HG02588 (cell line): Measurements from ENCODE around the gene STXBP2.

Source experiments
- ATAC-seq: cut with Tn5 transposase; IDR thresholded peaks from one replicate; pipeline ENCODE4 v1.9.1; 2021; ENCODE audit warnings: mild to moderate bottlenecking, moderate library complexity; ENCODE audit not compliant: unreplicated experiment

Gene STXBP2

DNA sequence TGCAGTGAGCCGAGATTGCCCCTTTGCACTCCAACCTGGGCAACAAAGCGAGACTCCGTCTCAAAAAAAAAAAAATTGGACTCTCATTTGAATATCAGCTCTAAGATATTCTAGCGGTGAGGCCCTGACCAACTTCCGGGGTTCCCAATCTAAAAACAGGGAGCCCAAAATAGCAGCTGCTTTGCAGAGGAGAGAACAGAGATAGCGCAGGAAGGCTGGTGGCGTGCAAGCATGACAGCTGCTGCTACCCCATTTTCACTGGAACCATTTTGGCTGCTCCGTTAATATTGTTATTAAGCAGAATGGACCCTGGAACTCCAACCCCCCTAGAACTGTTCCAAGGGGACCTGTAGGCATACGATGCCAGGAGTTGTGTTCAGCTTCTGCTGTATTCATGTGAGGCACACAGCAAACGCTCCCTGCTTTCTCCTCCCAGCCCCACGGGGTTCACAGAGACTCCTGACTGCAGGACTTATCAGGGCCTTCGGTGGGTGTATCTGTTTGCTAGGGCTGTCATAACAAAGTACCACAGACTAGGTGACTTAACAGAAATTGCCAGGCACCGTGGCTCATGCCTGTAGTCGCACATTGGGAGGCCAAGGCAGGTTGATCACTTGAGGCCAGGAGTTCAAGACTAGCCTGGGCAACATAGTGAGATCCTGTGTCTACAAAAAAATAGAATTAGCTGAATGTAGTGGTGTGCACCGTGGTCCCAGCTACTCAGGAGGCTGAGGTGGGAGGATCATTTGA is 11.5 kb downstream of the STXBP2 start:
- no peak for ATAC-seq

DNA sequence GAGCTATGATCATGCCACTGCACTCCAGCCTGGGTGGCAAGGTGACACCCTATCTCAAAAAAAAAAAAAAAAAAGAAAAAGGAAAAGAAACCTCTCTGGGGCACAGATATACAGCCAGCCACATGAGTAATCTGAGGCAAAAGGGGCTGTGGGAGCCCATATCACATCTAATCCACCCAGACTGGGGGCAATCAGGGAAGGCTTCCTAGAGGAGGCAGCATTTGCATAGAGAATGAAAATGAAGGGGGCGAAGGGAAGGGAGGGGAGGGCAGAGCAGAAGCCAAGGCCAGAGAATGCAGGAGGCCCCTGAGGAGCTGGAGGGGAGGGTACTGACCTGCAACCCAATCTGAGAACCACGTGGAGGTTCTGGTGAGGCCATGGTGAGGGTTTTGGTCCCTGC is 13.2 kb downstream of the STXBP2 start:
- no peak for ATAC-seq

DNA sequence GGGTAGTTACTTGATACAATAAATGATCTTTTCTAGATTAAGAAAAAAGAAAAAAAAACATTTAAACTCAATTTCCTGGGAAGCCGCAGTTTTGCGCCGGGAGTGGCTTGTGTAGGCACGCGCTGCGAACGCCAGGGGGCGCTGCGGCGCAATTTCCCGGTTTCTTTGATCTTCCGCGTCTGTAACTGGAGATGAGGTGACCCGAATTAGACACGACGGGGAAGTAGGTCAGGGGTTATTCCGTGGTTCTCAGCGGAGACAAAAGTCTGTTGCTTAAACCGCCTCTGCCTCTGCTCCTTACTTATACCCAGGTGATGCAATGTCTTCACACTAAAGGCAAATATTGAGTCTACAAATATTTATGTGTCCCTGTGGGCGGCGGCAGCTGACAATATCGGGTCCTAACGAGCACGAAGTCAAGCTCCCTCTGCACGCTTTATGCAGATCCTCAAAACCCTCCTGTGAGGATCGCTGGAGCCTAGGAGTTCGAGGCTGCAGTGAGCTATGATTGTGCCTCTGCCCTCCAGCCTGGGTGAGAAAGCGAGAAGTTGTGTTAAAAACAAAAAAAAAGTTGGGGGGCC is 15.2 kb downstream of the STXBP2 start:
- no peak for ATAC-seq

GRCh38 chr19:7654401-7654800 is 17.5 kb downstream of the STXBP2 start:
- no peak for ATAC-seq

GRCh38 chr19:7655581-7655980 is 18.7 kb downstream of the STXBP2 start:
- no peak for ATAC-seq

- no peak for ATAC-seq
Measured at GRCh38 chr19:7657131-7657751, 20.3 kb downstream of the STXBP2 start.

GRCh38 chr19:7658219-7658686 is 21.3 kb downstream of the STXBP2 start:
- no peak for ATAC-seq

DNA sequence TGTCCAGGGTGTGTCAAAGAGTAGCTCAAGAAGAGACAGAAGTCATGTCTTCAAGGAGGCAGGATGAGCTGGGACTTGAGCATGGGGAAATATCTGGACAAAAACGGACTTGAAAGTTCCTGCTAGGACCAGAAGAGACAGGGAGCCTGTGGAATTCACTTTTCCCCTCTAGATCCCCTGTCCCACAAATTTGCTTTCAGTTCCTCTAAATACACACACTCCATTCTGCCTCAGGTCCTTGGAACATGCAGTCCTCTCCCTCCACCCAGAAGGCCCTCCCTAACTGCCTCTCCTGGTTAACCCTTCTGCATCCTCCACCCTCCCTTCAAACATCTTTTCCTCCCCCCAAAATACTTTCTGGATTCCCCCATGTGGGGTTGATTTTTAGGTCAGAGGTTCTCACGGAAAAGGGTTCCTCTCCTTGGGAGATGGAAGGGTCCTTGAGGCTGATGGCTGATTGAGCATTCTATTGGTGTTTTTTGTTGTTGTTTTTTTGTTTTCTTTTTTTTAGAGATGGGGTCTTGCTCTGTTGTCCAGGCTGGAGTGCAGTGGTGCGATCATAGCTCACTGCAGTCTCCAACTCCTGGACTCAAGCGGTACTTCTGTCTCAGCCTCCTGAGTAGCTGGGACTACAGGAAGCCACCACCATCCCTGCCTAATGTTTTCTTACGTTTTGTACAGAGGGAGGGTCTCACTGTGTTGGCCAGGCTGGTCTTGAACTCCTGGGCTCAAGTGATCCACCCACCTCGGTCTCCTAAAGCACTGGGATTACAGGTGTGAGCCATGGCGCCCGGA is 25.0 kb downstream of the STXBP2 start:
- ATAC-seq: no peak

DNA sequence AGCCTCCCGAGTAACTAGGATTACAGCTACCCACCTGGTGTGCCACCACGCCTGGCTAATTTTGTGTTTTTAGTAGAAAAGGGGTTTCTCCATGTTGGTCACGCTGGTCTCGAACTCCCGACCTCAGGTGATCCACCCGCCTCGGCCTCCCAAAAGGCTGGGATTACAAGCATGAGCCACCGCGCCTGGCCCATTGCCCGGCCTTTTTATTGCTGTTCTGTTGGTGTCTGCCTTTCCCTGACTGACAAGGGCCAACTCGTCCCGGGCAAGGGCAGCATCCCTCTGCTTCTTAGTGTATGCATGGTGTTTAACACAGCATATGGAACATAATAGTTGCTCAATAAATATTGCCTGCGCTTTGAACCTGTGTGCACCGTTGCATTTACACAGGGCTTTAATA is 25.7 kb downstream of the STXBP2 start:
- ATAC-seq: no peak

DNA sequence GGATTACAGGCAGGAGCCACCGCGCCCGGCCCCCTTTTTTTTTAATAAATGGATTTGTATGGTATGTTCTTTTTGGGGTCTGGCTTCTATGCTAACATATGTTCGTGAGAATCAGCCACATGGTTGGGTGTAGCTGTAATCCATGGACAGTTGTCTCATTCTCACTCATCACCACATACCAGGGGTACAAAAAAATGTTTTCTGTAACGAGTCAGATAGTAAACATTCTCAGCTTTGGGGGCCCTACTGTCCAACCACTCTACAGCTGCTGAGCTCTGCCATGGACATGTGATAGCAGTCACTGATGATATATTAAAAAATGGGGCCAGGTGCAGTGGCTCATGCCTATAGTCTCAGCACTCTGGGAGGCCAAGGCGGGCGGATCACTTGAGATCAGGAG is 26.8 kb downstream of the STXBP2 start:
- no peak for ATAC-seq

- ATAC-seq: no peak
Measured at GRCh38 chr19:7665076-7665475, 28.2 kb downstream of the STXBP2 start.

DNA sequence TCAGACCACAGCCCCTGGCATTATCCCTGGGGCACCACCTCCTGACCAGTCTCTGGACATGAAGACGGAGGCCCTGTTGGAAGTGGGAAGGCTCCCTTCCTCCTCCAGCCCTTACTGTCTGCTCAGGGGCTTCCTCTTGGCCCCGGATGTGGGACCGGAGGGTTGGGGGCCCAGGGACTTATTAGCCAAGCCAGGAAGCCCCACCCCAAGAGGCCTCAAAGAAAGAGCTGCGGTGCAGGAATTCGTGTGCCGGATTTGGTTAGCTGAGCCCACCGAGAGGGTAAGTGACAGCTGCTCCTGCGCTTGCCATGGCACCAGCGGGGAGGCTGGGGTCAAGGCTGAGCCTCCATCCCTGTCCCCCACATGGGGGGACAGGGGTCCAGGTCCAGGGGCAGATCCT is 31.9 kb downstream of the STXBP2 start, which contains the start of gene RETN:
RETN (plus strand) TSS at position 208 of the 400 bp plus-strand sequence. CDS start 278 bp downstream, outside the sequence.
- ATAC-seq: no peak

- no peak for ATAC-seq
Measured at GRCh38 chr19:7669641-7670040, 32.7 kb downstream of the STXBP2 start.

- ATAC-seq: no peak
Measured at GRCh38 chr19:7670150-7670783, 33.4 kb downstream of the STXBP2 start.

DNA sequence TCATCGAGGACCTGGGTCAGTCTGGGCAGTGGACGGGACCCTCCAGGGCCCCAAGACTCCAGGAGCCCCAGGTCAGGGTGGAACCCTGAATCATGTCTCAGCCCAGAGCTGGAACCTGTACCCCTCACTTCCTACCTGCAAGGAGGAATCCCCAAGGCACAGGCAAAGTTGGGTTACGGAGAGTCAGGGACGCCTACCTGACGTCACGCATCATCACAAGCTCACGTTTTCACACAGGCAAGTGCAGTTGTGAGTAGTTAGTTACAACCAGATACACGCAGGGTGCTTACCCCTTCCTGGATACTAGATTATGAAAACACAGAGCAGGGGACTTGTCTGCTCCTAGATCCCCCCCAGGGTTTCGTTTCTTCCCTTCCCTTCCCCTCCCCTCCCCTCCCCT is 33.9 kb downstream of the STXBP2 start:
- ATAC-seq: no peak

- ATAC-seq: no peak
Measured at GRCh38 chr19:7672522-7672921, 35.6 kb downstream of the STXBP2 start.

GRCh38 chr19:7674010-7675005 is 37.4 kb downstream of the STXBP2 start:
- no peak for ATAC-seq

GRCh38 chr19:7676376-7676775 is 39.5 kb downstream of the STXBP2 start:
- ATAC-seq: no peak

- ATAC-seq: no peak
Measured at GRCh38 chr19:7676854-7677253, 39.9 kb downstream of the STXBP2 start, which contains the start of gene MCEMP1. TSS of gene MCEMP1 (plus strand) at chr19:7677090. CDS start at chr19:7677121, 31 bp downstream.
